Fibroblast of lung (primary cell): ENCODE results near the gene ABCA4. TPM values are rescaled to one million over a fixed set of nuclear protein-coding genes. Genes with fewer than 3 reads are reported as not detected.
A peak's percentile ranks its signal among the peaks of the same experiment; 100 is the strongest.

Experiments
- DNase-seq, 2 donors: peaks; one replicate each; pipeline versions ENCODE4 v3.0.0 to v3.0.0-alpha.2; 2010; ENCODE audit warnings: low read depth in 2 of 2
- H2AFZ ChIP-seq: 2 replicates; pipeline ENCODE4 v1.5.1; 2012; ENCODE audit warnings: low read length, control low read depth, inconsistent platforms
- H3K27ac ChIP-seq: 2 replicates; pipeline ENCODE4 v1.5.1; 2011; ENCODE audit warnings: low read length, control low read depth; ENCODE audit not compliant: insufficient read depth
- H3K27me3 ChIP-seq: 2 replicates; pipeline ENCODE4 v1.5.1; 2011; ENCODE audit warnings: mild to moderate bottlenecking, low read length; ENCODE audit not compliant: control insufficient read depth, insufficient read depth
- H3K36me3 ChIP-seq: 2 replicates; pipeline ENCODE4 v1.5.1; 2011; ENCODE audit warnings: low read length; ENCODE audit not compliant: control insufficient read depth, insufficient read depth
- H3K4me1 ChIP-seq: 2 replicates; pipeline ENCODE4 v1.5.1; 2011; ENCODE audit warnings: low read length; ENCODE audit not compliant: control insufficient read depth, insufficient read depth; ENCODE audit errors: extremely low read depth
- H3K4me2 ChIP-seq: 2 replicates; pipeline ENCODE4 v1.5.1; 2011; ENCODE audit warnings: low read length, control low read depth; ENCODE audit not compliant: insufficient read depth; ENCODE audit errors: extremely low read depth
- H3K4me3 ChIP-seq, 4 experiments: fragments of 200-600 bp in 1 of 4; sonication (generic) in 1 of 4; replicated peaks in 1 of 4; 2 replicates each; pipeline ENCODE4 v1.5.1; 2011 to 2016; ENCODE audit warnings: low read length in 4 of 4, low read depth in 3 of 4, mild to moderate bottlenecking in 3 of 4, control low read depth in 2 of 4, inconsistent platforms in 1 of 4, mixed read lengths in 1 of 4; ENCODE audit not compliant: insufficient read depth in 1 of 4; ENCODE audit errors: control extremely low read depth in 1 of 4
- H3K79me2 ChIP-seq: 2 replicates; pipeline ENCODE4 v1.5.1; 2012; ENCODE audit warnings: mild to moderate bottlenecking, low read length, inconsistent platforms; ENCODE audit not compliant: control insufficient read depth, insufficient read depth
- H3K9ac ChIP-seq: 2 replicates; pipeline ENCODE4 v1.5.1; 2011; ENCODE audit warnings: mild to moderate bottlenecking, low read length, control low read depth; ENCODE audit not compliant: insufficient read depth
- H3K9me3 ChIP-seq: 2 replicates; pipeline ENCODE4 v1.5.1; 2012; ENCODE audit warnings: low read depth, low read length; ENCODE audit not compliant: control insufficient read depth, insufficient read depth
- H4K20me1 ChIP-seq: 2 replicates; pipeline ENCODE4 v1.5.1; 2011; ENCODE audit warnings: low read length; ENCODE audit not compliant: control insufficient read depth, insufficient read depth; ENCODE audit errors: extremely low read depth
- CTCF ChIP-seq, 2 donors: IDR thresholded peaks in 1 of 2; conservative IDR thresholded peaks in 1 of 2; 1 replicate in 1 of 2; 2 replicates in 1 of 2; pipeline ENCODE4 v1.5.1; 2011 to 2012; ENCODE audit warnings: low read length in 2 of 2, control low read depth in 1 of 2, inconsistent platforms in 1 of 2, low read depth in 1 of 2, mild to moderate bottlenecking in 1 of 2
- EZH2 ChIP-seq: IDR thresholded peaks from 2 replicates; pipeline ENCODE4 v1.5.1; 2012; ENCODE audit warnings: low read length, control low read depth, mild to moderate bottlenecking; ENCODE audit errors: missing control alignments
- polyA plus RNA-seq, 2 donors: library from polyadenylated mRNA; depleted of rRNA in 1 of 2; stranded (reverse) in 1 of 2; unstranded in 1 of 2; fragments of >200 nt; gene quantifications; 2 replicates each; pipeline ENCODE4 v1.2.1, GENCODE V29; 2011 to 2012; ENCODE audit warnings: missing spikeins in 1 of 2
- total RNA-seq: library from RNA; depleted of rRNA; stranded (reverse); fragments of >200 nt; gene quantifications from 2 replicates; pipeline ENCODE4 v1.2.1, GENCODE V29; 2014

The ABCA4 gene
- total and polyA plus RNA-seq, 2 donors (not counting 1 experiment from before 2014, with no cell fraction given): 0.07 to 0.33 TPM

GRCh38 chr1:94095744-94096469 lies 25.0 kb downstream of the ABCA4 start:
- peak; percentile 47 to 78 for DNase-seq
- Histone ChIP-seq H3K27me3 (no peaks in the 10 kb centered on the region), H3K36me3 (no peaks in the 10 kb centered on the region), H3K4me3 (no peak overlapping the region), H3K27ac (peak overlapping the region; percentile 92), H3K9me3 (no peaks in the 10 kb centered on the region), H3K79me2 (no peaks in the 10 kb centered on the region), H2AFZ (no peak overlapping the region), H3K4me1 (peaks cover 35% of the 10 kb centered on the region), H4K20me1 (no peaks in the 10 kb centered on the region), H3K9ac (peak overlapping the region; percentile 51), H3K4me2 (peak overlapping the region; percentile 33)
- no peak for TF ChIP-seq EZH2

GRCh38 chr1:94095112-94095637 lies 25.8 kb downstream of the ABCA4 start:
- Histone ChIP-seq H2AFZ (no peak overlapping the region), H3K9me3 (no peaks in the 10 kb centered on the region), H3K4me3 (peak overlapping the region in 1 of 4 experiments; percentile 3), H3K4me2 (peak overlapping the region; percentile 89), H4K20me1 (no peaks in the 10 kb centered on the region), H3K79me2 (no peaks in the 10 kb centered on the region), H3K4me1 (peaks cover 35% of the 10 kb centered on the region), H3K27me3 (no peaks in the 10 kb centered on the region), H3K36me3 (no peaks in the 10 kb centered on the region), H3K9ac (peak overlapping the region; percentile 61), H3K27ac (peak overlapping the region; percentile 92)
- peak; percentile 94 to 96 for DNase-seq
- TF ChIP-seq CTCF (conservative IDR thresholded peaks at IDR 0.05 in 1 of 2, IDR thresholded peaks at IDR 0.05 in 1 of 2; ENCODE audit: low read depth in 1 of 2, low read length in 2 of 2): no peak

- DNase-seq: peak; percentile 86 to 93
- H2AFZ ChIP-seq: peak overlapping the region; percentile 54
- TF ChIP-seq EZH2 (no peak), CTCF (conservative IDR thresholded peaks at IDR 0.05 in 1 of 2, IDR thresholded peaks at IDR 0.05 in 1 of 2; ENCODE audit: low read depth in 1 of 2, low read length in 2 of 2) (no peak)
- peak overlapping the region; percentile 92 for H3K27ac ChIP-seq
- H3K4me2 ChIP-seq: peak overlapping the region; percentile 89
- no peaks in the 10 kb centered on the region for H3K9me3 ChIP-seq
- H3K27me3 ChIP-seq: no peaks in the 10 kb centered on the region
- no peaks in the 10 kb centered on the region for H3K79me2 ChIP-seq
- no peaks in the 10 kb centered on the region for H3K36me3 ChIP-seq
- peak overlapping the region; percentile 3 to 18 (median 10) for H3K4me3 ChIP-seq
- H3K4me1 ChIP-seq: peaks cover 35% of the 10 kb centered on the region
- peak overlapping the region; percentile 61 for H3K9ac ChIP-seq
- H4K20me1 ChIP-seq: no peaks in the 10 kb centered on the region
These were observed 26.4 kb downstream of the ABCA4 start for GRCh38 chr1:94094469-94095111.
